ENCODE data around the gene CHGA. TPM values are rescaled to one million over a fixed set of nuclear protein-coding genes. Genes with fewer than 3 reads are reported as not detected.

CHGA gene
- total RNA-seq, 1 experiment from 2014 or later, result not detected

DNA sequence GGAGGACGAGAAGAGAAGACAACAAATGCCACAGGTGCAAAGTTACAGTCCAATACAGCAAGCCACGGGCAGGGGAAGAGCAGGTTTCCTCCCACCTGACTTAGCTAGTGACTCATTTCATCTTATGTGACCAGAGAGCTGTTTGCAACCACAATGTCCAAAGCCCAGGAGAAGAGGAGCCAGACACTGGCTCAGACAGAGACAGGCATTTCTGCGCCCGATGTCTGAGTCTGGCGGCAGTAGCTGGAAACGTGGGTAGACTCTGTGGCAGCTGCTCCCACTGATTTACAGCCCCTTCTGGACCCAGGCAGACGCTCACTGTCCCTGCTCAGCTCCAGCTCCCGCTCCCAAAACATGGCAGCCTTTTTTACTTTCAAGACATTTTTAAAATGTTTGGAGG, 60.0 kb downstream of the CHGA start:
- Histone ChIP-seq H3K36me3 (ENCODE audit: control insufficient read depth in 1 of 2, insufficient read depth in 2 of 2, low read length in 2 of 2) (no peaks in the 10 kb centered on the region), H3K9me2 (ENCODE audit: insufficient read depth) (no peaks in the 10 kb centered on the region), H3K4me1 (ENCODE audit: control insufficient read depth in 1 of 2, insufficient read depth in 2 of 2, low read length in 2 of 2) (peaks cover 10 to 12% of the 10 kb centered on the region in 2 experiments; a peak in 3 of 4 replicates), H2AFZ (ENCODE audit: low read depth, low read length, poor library complexity, severe bottlenecking) (no peak overlapping the region), H3K4me2 (ENCODE audit: low read length) (no peak overlapping the region), H4K20me1 (ENCODE audit: insufficient read depth) (no peaks in the 10 kb centered on the region), H3K79me2 (ENCODE audit: insufficient read depth, low read length) (no peaks in the 10 kb centered on the region), H3K9me3 (ENCODE audit: control insufficient read depth in 1 of 2, insufficient read depth in 1 of 2, low read depth in 1 of 2, low read length in 2 of 2) (peaks cover 0 to 5% of the 10 kb centered on the region in 2 experiments; a peak in 1 of 4 replicates), H3K9ac (ENCODE audit: low read length) (no peak overlapping the region), H3K4me3 (replicated peaks in 1 of 2; ENCODE audit: low read depth in 1 of 2, low read length in 2 of 2) (no peak overlapping the region), H3K27me3 (ENCODE audit: insufficient read depth, low read length) (no peaks in the 10 kb centered on the region), H3K27ac (ENCODE audit: low read depth, low read length) (no peak overlapping the region)
- ChIA-PET CTCF (interaction anchor here (1.0 kb wide), 1 partner anchor 31 kb away, joined by 3 read pairs; no protein-coding TSS in a partner anchor), POLR2A (no interaction called here), RAD21 (ENCODE audit: low non-redundant PET in 1 of 2, low total read pairs in 2 of 2, uncharacterized antibody in 2 of 2, unreplicated experiment in 2 of 2) (no interaction called here)
- TF ChIP-seq SP1 (IDR thresholded peaks at IDR 0.05; ENCODE audit: low read depth) (no peak), CEBPB (IDR thresholded peaks at IDR 0.05; ENCODE audit: low read depth) (no peak), ZNF274 (IDR thresholded peaks at IDR 0.05; ENCODE audit: low read depth, low read length) (no peak), FOSL1 (IDR thresholded peaks at IDR 0.05; ENCODE audit: low read depth) (no peak), JUND (IDR thresholded peaks at IDR 0.05) (no peak), EZH2phosphoT487 (IDR thresholded peaks at IDR 0.05; ENCODE audit: borderline replicate concordance) (no peak), RAD21 (IDR thresholded peaks at IDR 0.05; ENCODE audit: low read depth) (no peak), CBX3 (IDR thresholded peaks at IDR 0.05; ENCODE audit: low read depth) (no peak), TCF7L2 (IDR thresholded peaks at IDR 0.05; ENCODE audit: borderline replicate concordance, extremely low read depth, insufficient read depth, insufficient read length) (no peak), EZH2 (IDR thresholded peaks at IDR 0.05) (no peak), SRF (IDR thresholded peaks at IDR 0.05; ENCODE audit: low read depth) (no peak), YY1 (IDR thresholded peaks at IDR 0.05; ENCODE audit: extremely low read depth, insufficient replicate concordance, low read depth, low read length) (no peak), ZFX (IDR thresholded peaks at IDR 0.05) (no peak)
- TF ChIP-seq, protein P1, sequence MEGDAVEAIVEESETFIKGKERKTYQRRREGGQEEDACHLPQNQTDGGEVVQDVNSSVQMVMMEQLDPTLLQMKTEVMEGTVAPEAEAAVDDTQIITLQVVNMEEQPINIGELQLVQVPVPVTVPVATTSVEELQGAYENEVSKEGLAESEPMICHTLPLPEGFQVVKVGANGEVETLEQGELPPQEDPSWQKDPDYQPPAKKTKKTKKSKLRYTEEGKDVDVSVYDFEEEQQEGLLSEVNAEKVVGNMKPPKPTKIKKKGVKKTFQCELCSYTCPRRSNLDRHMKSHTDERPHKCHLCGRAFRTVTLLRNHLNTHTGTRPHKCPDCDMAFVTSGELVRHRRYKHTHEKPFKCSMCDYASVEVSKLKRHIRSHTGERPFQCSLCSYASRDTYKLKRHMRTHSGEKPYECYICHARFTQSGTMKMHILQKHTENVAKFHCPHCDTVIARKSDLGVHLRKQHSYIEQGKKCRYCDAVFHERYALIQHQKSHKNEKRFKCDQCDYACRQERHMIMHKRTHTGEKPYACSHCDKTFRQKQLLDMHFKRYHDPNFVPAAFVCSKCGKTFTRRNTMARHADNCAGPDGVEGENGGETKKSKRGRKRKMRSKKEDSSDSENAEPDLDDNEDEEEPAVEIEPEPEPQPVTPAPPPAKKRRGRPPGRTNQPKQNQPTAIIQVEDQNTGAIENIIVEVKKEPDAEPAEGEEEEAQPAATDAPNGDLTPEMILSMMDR (IDR thresholded peaks at IDR 0.05 in 2 of 3, conservative IDR thresholded peaks at IDR 0.05 in 1 of 3; ENCODE audit: borderline replicate concordance in 1 of 3, insufficient read depth in 1 of 3, low read depth in 2 of 3, low read length in 2 of 3), result no peak
- TF ChIP-seq, protein P2, sequence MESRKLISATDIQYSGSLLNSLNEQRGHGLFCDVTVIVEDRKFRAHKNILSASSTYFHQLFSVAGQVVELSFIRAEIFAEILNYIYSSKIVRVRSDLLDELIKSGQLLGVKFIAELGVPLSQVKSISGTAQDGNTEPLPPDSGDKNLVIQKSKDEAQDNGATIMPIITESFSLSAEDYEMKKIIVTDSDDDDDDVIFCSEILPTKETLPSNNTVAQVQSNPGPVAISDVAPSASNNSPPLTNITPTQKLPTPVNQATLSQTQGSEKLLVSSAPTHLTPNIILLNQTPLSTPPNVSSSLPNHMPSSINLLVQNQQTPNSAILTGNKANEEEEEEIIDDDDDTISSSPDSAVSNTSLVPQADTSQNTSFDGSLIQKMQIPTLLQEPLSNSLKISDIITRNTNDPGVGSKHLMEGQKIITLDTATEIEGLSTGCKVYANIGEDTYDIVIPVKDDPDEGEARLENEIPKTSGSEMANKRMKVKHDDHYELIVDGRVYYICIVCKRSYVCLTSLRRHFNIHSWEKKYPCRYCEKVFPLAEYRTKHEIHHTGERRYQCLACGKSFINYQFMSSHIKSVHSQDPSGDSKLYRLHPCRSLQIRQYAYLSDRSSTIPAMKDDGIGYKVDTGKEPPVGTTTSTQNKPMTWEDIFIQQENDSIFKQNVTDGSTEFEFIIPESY (IDR thresholded peaks at IDR 0.05; ENCODE audit: extremely low read depth, insufficient replicate concordance, low read length), result no peak
- TF ChIP-seq, protein P3, sequence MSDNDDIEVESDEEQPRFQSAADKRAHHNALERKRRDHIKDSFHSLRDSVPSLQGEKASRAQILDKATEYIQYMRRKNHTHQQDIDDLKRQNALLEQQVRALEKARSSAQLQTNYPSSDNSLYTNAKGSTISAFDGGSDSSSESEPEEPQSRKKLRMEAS (IDR thresholded peaks at IDR 0.05), result no peak
- TF ChIP-seq, protein P4, sequence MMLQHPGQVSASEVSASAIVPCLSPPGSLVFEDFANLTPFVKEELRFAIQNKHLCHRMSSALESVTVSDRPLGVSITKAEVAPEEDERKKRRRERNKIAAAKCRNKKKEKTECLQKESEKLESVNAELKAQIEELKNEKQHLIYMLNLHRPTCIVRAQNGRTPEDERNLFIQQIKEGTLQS (IDR thresholded peaks at IDR 0.05), result no peak
- intact Hi-C loops (cut with micrococcal nuclease), result no loop called here
- no peak for ATAC-seq
- no TSS peak for BruUV-seq (replicated peaks)
- no peak for DNase-seq (ENCODE audit: low read depth, low spot score)

Data from HCT116 (cell line).